Right cardiac atrium (tissue), 5 donors: Measurements from ENCODE around the gene TIAM1. TPM values are rescaled to one million over a fixed set of nuclear protein-coding genes. Genes with fewer than 3 reads are reported as not detected.
A peak's percentile ranks its signal among the peaks of the same experiment; 100 is the strongest.

Source experiments
- ATAC-seq, 2 donors: fragments of 200-7000 bp; cut with Tn5 transposase; one replicate each; pipeline versions ENCODE4 v1.8.0 to v1.9.1; 2020; ENCODE audit warnings: moderate library complexity in 2 of 2, mild to moderate bottlenecking in 1 of 2
- DNase-seq, 3 donors: peaks; one replicate each; pipeline ENCODE4 v3.0.0-alpha.2; 2020
- H3K27ac ChIP-seq: one replicate; pipeline ENCODE4 v1.5.1; 2013; ENCODE audit warnings: mild to moderate bottlenecking, low read length, control low read depth, moderate library complexity
- H3K27me3 ChIP-seq: one replicate; pipeline ENCODE4 v1.6.1; 2013; ENCODE audit not compliant: control insufficient read depth, insufficient read depth
- H3K4me1 ChIP-seq: one replicate; pipeline ENCODE4 v1.6.1; 2013; ENCODE audit warnings: low read length; ENCODE audit not compliant: control insufficient read depth, insufficient read depth
- H3K4me3 ChIP-seq: one replicate; pipeline ENCODE4 v1.5.1; 2013; ENCODE audit warnings: low read length, control low read depth
- H3K9me3 ChIP-seq: one replicate; pipeline ENCODE4 v1.6.1; 2013; ENCODE audit warnings: low read length; ENCODE audit not compliant: control insufficient read depth
- WGBS: extraction: QIAGEN DNeasy Blood & Tissue Kit; methylation state at CpG from one replicate; pipeline ENCODE4 v1.1.7; 2013; 5-methylcytosine and 5-hydroxymethylcytosine counted together
- intact Hi-C, 4 donors: fragments of 100-400 bp; cut with DNase I; formaldehyde crosslinking; loops; one replicate each; pipeline versions ENCODE4 v1.11.0 to v1.14.0; 2022 to 2023
- polyA plus RNA-seq: library from polyadenylated mRNA; stranded (reverse); fragments of 200-250 nt; gene quantifications from one replicate; pipeline ENCODE4 v1.2.3, GENCODE V29; 2013
- total RNA-seq, 4 donors: library from RNA; stranded (reverse); fragmentation: NEBNext Ultra II Directional; extraction: Animal tissue kit (Norgen Biotek cat#: 25700); gene quantifications; one replicate each; pipeline ENCODE4 v1.2.1, GENCODE V29; 2021
- donor health status: healthy with polysubstance abuse.
- donor health status: DM: no; HTN: yes; CAD: no.
- donor health status: DM: no; HTN: no; CAD: no.
- donor health status: DM: no; HTN: yes; CAD: no; lungs with severe emphysema.
- donor health status: DM: yes; HTN: yes; CAD: no.

The TIAM1 gene
- total and polyA plus RNA-seq, 5 donors = 3.9 to 13.9 (median 8.6) TPM

DNA sequence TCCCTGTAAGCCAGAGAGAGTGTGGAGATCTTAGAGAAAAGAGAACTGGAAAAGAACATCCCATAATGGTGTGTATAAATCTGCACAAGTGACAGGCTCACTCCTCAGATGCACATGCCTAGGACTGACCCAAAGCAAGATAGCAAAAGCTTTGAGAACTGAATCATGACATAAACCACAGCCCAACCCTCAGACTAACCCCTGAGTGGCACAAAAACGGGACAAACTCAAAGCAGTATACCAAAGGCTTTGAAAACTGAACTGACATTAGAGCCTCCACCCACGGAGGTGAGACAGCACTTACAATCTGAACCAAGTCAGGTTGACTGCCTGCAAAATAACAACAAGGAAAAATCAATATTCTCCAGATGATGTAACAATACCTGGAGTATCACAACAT lies 70.8 kb downstream of the TIAM1 start:
- Histone ChIP-seq H3K4me3 (no peak overlapping the region), H3K27me3 (no peaks in the 10 kb centered on the region), H3K9me3 (no peaks in the 10 kb centered on the region), H3K27ac (no peak overlapping the region), H3K4me1 (no peaks in the 10 kb centered on the region)
- ATAC-seq = no peak
- DNase-seq = no peak
- intact Hi-C loops = no loop called here
- 85% methylated on average over 2 of the region's 2 CpGs for WGBS

DNA sequence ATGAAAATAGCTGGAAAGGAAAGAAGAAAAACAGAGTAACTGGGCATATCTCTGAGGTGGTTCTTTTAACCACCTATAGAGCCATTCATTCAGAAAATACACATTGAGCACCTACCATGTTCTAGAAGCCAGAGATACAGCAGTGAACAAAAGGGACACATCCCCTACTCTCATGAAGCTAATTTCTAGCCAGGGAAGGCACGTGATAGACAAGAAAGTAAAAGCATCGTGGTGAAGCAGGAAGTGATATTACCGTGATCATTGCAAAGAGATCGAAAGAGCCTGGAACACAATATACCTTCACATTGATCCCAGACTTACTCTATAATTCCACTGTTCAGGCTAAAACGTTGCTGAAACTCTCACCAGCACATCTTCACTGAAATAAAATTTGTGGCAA lies 76.0 kb downstream of the TIAM1 start:
- no peak for ATAC-seq
- H3K4me3 ChIP-seq = no peak overlapping the region
- no peaks in the 10 kb centered on the region for H3K9me3 ChIP-seq
- intact Hi-C loops = no loop called here
- H3K27ac ChIP-seq = no peak overlapping the region
- H3K4me1 ChIP-seq = peaks cover 2% of the 10 kb centered on the region
- no peaks in the 10 kb centered on the region for H3K27me3 ChIP-seq
- 60% methylated on average over 5 of the region's 5 CpGs for WGBS
- no peak for DNase-seq

DNA sequence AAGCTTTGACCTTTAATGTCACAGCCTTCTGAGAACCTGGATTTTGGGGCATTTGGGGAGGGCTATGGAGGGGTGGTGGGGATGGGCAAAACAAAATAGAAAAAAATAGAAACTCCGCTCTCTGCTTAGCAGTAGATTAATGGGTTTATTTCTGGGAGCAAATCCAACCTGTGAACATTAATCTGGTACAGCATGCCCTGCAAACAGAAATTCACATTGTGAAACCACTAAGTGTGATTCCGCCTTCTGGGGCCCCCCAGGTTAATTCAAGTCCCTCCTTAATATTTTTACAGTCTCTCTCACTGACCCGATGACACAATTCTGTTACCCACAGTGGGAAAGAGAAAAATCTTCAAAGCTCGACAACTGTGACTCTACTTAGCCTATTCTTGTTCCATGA lies 76.4 kb downstream of the TIAM1 start:
- no peaks in the 10 kb centered on the region for H3K27me3 ChIP-seq
- no peak overlapping the region for H3K4me3 ChIP-seq
- no peak for ATAC-seq
- DNase-seq = no peak
- intact Hi-C loops = no loop called here
- H3K4me1 ChIP-seq = peaks cover 3% of the 10 kb centered on the region
- H3K27ac ChIP-seq = no peak overlapping the region
- 68% methylated on average over 4 of the region's 4 CpGs for WGBS
- no peaks in the 10 kb centered on the region for H3K9me3 ChIP-seq

DNA sequence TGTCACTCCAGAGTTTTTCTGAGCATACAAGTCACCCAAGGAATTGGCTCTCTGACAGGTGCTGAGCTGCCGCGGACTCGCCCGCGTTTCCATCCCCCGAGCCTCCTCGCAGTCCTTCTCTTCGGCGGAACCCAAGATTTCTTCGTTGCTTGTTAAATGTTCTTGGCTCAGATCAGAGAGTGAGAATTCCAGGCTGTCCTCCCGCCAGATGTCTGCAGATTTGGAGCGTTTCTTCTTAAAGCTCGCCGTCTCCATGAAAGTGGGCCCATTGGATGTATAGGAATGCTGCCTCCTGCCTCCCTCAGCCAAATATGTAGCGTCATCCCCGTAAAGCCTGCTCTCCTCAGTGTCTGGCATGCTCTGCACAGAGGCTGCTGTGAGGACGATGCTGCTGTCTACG lies 77.8 kb downstream of the TIAM1 start:
- ATAC-seq = no peak
- 76% methylated on average over 18 of the region's 18 CpGs for WGBS

DNA sequence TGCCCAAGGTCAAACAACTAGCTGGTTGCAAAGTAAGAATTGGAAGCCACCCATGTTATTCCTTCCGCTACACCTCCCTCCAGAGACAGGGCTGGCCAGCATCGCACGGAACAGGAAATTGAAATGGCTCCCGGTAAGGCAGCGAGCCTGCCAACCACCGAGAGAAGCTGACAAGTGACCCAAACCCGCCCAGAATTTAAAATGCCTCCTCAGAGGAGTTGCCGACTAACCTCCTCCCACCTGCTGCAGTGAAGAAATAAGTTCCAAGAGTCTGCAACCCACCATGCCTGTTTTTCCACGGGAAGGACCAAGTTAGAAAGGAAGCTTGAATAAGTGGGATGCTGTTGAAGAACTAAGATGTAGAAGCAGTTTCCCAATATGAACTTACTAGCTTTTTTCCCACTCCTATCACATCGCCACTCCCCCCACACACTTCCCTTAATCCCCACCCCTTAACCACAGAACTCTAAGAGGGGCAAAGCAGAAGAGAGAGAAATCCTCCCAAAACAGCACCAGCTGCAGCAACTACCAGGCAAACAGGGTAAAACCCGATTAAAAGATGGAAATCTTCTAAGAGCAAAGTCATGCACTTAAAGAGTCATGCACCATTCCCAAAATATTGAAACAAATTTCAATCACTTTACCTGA lies 78.6 kb downstream of the TIAM1 start:
- peaks cover 4% of the 10 kb centered on the region for H3K4me1 ChIP-seq
- intact Hi-C loops = no loop called here
- H3K27ac ChIP-seq = no peak overlapping the region
- H3K27me3 ChIP-seq = no peaks in the 10 kb centered on the region
- peak; percentile 69 to 92 (median 83) for DNase-seq
- H3K4me3 ChIP-seq = no peak overlapping the region
- no peaks in the 10 kb centered on the region for H3K9me3 ChIP-seq
- 34% methylated on average over 11 of the region's 11 CpGs for WGBS
- ATAC-seq = peak; percentile 86 to 89

More for the DNA sequence above, 77.8 kb downstream of the TIAM1 start:
- intact Hi-C loops = no loop called here
- H3K4me3 ChIP-seq = no peak overlapping the region
- H3K27ac ChIP-seq = no peak overlapping the region
- H3K9me3 ChIP-seq = no peaks in the 10 kb centered on the region
- peaks cover 3% of the 10 kb centered on the region for H3K4me1 ChIP-seq
- DNase-seq = no peak
- no peaks in the 10 kb centered on the region for H3K27me3 ChIP-seq

- intact Hi-C loops = no loop called here
- H3K9me3 ChIP-seq = no peaks in the 10 kb centered on the region
- H3K4me3 ChIP-seq = no peak overlapping the region
- no peaks in the 10 kb centered on the region for H3K27me3 ChIP-seq
- H3K27ac ChIP-seq = no peak overlapping the region
- H3K4me1 ChIP-seq = peaks cover 4% of the 10 kb centered on the region
- 95% methylated on average over 6 of the region's 6 CpGs for WGBS
- no peak for ATAC-seq
- no peak for DNase-seq
Measured at GRCh38 chr21:31264574-31264973, 79.5 kb downstream of the TIAM1 start.

DNA sequence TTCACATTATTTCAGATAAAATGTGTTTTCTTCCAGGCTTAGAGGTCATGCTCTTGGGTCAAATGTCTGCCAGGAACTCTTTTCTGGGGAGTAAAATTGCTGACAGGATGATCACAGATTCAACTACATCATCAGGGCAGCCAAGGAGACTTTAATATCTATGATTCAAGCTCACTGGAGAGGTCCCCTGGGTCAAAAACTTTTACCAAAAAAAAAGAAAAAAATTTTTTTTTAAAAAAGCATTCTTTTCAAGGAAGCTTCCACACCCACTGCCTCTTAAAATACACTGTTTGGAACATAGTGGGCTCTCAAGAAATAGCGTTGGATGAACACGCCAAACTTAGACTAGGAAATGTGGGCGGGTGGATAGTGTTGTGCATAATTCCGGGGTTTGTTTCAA lies 81.3 kb downstream of the TIAM1 start:
- no peaks in the 10 kb centered on the region for H3K27me3 ChIP-seq
- peaks cover 4% of the 10 kb centered on the region for H3K4me1 ChIP-seq
- no peak overlapping the region for H3K4me3 ChIP-seq
- ATAC-seq = peak in 1 of 2 donors; percentile 52
- H3K9me3 ChIP-seq = no peaks in the 10 kb centered on the region
- no peak for DNase-seq
- intact Hi-C loops = no loop called here
- no peak overlapping the region for H3K27ac ChIP-seq
- WGBS = 48% methylated on average over 4 of the region's 4 CpGs

- H3K9me3 ChIP-seq = no peaks in the 10 kb centered on the region
- no peak for DNase-seq
- intact Hi-C loops = no loop called here
- ATAC-seq = no peak
- 85% methylated on average over 8 of the region's 8 CpGs for WGBS
- no peak overlapping the region for H3K27ac ChIP-seq
- H3K4me1 ChIP-seq = peaks cover 4% of the 10 kb centered on the region
- no peaks in the 10 kb centered on the region for H3K27me3 ChIP-seq
- H3K4me3 ChIP-seq = no peak overlapping the region
Measured at GRCh38 chr21:31261759-31262158, 82.3 kb downstream of the TIAM1 start.

DNA sequence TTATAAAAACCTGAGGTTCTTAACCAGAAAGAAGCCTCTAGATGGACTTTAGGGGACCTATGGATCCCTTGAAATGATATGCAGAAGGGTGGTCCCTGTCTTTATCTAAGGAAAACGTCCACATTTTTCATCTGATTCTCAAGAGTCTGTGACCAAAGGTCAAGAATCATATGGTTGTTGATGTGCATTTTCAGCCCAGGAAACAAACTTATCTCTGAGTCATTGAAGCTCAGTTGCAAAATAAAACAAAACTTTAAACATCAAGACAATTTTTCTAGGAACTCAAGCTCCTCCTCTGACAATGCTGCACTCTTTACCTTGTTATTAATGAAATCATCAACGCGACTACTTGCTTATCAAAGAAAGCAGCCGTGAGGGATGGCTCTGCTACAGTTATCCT lies 83.3 kb downstream of the TIAM1 start:
- ATAC-seq = no peak

GRCh38 chr21:31258073-31258472 lies 86.0 kb downstream of the TIAM1 start:
- H3K4me3 ChIP-seq = no peak overlapping the region
- 72% methylated on average over 4 of the region's 4 CpGs for WGBS
- no peak for DNase-seq
- no peak overlapping the region for H3K27ac ChIP-seq
- no peaks in the 10 kb centered on the region for H3K27me3 ChIP-seq
- no peaks in the 10 kb centered on the region for H3K9me3 ChIP-seq
- ATAC-seq = no peak
- H3K4me1 ChIP-seq = peaks cover 2% of the 10 kb centered on the region
- intact Hi-C loops = loop anchor here in 2 of 4 donors (5.0 to 10.0 kb wide), 2 partner anchors 46 to 53 kb away; no protein-coding TSS in a partner anchor

More for the DNA sequence above, 83.3 kb downstream of the TIAM1 start:
- Histone ChIP-seq H3K4me1 (peaks cover 4% of the 10 kb centered on the region), H3K27me3 (no peaks in the 10 kb centered on the region), H3K4me3 (no peak overlapping the region), H3K27ac (no peak overlapping the region), H3K9me3 (no peaks in the 10 kb centered on the region)
- DNase-seq = no peak
- WGBS = 38% methylated on average over 4 of the region's 4 CpGs
- intact Hi-C loops = no loop called here

DNA sequence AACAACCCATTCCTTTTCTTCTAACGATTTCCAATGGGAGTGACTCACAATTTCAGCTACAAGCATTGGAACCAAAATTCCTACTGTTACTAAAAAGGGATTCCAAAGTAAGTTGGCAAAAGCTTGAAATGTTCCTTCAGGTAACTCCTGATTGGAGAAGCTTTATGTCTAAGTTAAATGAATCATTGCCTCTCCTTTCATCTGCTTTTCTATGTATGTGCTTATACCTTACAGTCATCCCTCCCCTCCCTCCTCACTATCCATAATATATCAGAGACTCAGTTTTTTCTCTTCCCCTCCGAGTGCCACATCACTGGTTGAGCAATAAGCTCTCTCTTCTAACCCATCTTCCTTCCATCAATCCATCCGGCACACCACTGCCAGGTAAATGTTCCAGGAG lies 86.8 kb downstream of the TIAM1 start:
- Histone ChIP-seq H3K4me1 (peaks cover 2% of the 10 kb centered on the region), H3K4me3 (no peak overlapping the region), H3K9me3 (no peaks in the 10 kb centered on the region), H3K27me3 (no peaks in the 10 kb centered on the region), H3K27ac (no peak overlapping the region)
- WGBS = 79% methylated on average over 3 of the region's 3 CpGs
- DNase-seq (no peak), ATAC-seq (no peak)
- intact Hi-C loops = loop anchor here in 2 of 4 donors (5.0 to 10.0 kb wide), 2 partner anchors 45 to 52 kb away; no protein-coding TSS in a partner anchor

DNA sequence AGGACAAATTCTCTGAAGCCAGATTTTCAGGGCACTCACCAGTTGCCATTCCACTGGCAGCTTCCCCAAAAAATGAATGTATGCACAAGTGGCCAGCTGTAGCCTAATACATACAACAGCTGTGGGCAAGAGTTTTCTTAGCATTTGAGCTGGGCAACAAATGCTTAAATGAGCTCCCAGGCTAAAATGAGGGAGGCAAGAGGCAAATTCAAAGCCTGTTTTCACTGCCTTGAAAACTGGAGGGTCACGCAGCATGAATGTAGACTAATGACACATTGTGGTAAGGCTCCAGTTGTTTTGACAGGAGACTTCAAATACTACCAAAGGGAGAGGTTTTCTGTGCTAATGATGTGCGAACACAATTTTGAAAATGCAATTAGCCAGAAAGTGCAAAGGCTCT lies 88.2 kb downstream of the TIAM1 start:
- no peak overlapping the region for H3K4me3 ChIP-seq
- no peak for DNase-seq
- WGBS = 96% methylated on average over 2 of the region's 2 CpGs
- no peaks in the 10 kb centered on the region for H3K27me3 ChIP-seq
- no peaks in the 10 kb centered on the region for H3K9me3 ChIP-seq
- intact Hi-C loops = loop anchor here in 2 of 4 donors (5.0 to 10.0 kb wide), 2 partner anchors 44 to 51 kb away; no protein-coding TSS in a partner anchor
- no peak for ATAC-seq
- H3K27ac ChIP-seq = no peak overlapping the region
- peaks cover under 1% of the 10 kb centered on the region for H3K4me1 ChIP-seq
